NCI-H526 (cell line): Measurements from ENCODE around the gene DCTN4.
"Not testable (repeated sequence)": the region's sequence is repeated elsewhere in the genome, so short reads cannot be mapped to it uniquely, and the experiment has no call there.

Experiments used
- DNase-seq, 2 experiments: peaks; one replicate each; lab custom pipeline; 2025; lab: John Stamatoyannopoulos, UW

The DCTN4 gene

DNA sequence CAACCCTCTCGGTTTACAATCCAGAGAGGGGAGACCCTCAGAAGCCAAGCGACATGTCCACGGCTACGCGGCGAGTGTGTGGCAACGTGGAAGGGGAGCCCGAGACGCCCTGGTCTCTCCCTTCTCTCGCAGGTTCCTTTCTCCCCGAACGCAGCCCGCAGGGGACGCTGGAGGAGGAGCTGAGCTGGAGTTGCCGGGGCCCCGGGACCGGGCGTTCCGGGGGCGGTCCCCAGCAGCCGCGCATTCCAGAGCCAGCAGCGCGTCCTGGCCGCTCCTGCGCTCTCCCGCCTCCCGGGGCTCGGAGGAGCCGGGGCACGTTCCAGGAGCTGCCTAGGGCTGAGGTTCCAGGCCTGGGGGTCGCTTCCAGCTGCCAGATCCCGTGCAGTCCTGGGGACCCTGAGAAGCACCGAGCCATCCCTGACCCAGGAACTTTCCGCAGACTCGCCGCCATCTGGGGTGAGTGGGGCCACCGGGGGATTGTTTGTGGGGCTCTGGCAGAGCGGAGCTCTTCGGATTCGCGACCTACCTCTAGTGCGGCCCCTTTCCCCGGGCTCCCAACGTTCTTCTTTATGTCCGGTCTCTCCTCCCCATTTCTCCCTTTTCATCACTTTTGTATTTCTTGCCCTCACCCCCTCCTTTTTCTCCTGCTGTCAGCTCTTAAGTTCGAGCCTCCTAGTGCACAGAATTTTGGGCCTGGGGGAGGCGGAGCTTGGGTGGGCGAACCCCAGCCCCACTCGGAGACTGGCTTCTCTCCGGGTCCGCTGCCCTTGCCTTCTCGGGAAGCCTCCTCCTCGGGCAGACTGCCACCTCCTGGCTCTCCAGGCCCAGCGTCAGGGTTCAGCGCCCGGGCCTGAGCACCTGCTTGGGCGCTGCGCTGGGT is 19.9 kb upstream of the DCTN4 start, which contains the start of gene SMIM3:
SMIM3 (plus strand) TSS at position 241 of the 880 bp plus-strand sequence. CDS start 16,684 bp downstream, outside the sequence.
- DNase-seq: peak; percentile 22 to 79

DNA sequence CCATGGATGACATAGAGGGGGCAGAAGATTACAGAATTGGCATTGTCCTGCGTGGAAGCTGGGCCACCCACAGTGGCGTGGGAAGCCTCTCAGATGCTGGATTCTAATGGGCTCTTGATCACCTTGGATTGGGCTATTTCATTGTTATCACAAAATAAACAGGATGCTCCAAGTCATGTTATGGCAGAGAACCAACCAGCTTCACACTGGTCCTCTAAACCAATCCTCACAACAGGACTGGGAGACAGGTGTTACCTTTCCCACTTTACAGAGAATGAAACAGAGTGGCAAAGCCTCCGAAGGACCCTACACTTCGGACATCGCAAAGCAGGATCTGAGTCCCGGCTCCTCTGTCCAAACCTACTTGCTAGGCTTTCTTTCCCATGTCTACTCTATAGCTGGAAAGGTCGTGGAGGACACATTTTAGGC is 19.3 kb upstream of the DCTN4 start:
- peak in 1 of 2 experiments; percentile 44 for DNase-seq

- DNase-seq: no peak
These were observed 18.9 kb upstream of the DCTN4 start for GRCh38 chr5:150777685-150778084.

GRCh38 chr5:150774145-150774544 is 15.3 kb upstream of the DCTN4 start:
- DNase-seq: no peak

- DNase-seq: no peak
These were observed 12.4 kb upstream of the DCTN4 start for GRCh38 chr5:150771034-150771795.

GRCh38 chr5:150766251-150766650 is 7.4 kb upstream of the DCTN4 start:
- no peak for DNase-seq

- DNase-seq: no peak
These were observed 7.0 kb upstream of the DCTN4 start for GRCh38 chr5:150765799-150766169.

- no peak for DNase-seq
These were observed 6.4 kb upstream of the DCTN4 start for GRCh38 chr5:150765011-150765798.

DNA sequence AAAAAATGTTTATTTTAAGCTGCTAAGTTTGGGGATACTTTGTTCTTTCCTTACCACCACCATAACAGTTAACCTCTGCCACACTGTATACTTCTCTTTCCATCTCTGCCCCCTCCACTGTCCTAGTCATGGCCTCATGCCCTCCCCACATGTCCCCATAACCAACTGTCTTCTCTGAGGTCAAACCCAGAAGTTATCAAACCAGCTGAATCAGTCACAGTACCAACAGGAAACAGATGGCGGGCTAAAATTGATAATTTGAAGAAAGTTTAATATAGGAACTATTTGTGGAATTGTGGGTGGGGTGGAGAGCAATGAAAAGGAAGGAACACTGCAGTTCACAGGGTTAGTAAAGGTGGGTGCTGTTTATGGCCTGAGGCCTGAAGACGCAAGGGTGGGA is 5.7 kb upstream of the DCTN4 start:
- DNase-seq: no peak

DNA sequence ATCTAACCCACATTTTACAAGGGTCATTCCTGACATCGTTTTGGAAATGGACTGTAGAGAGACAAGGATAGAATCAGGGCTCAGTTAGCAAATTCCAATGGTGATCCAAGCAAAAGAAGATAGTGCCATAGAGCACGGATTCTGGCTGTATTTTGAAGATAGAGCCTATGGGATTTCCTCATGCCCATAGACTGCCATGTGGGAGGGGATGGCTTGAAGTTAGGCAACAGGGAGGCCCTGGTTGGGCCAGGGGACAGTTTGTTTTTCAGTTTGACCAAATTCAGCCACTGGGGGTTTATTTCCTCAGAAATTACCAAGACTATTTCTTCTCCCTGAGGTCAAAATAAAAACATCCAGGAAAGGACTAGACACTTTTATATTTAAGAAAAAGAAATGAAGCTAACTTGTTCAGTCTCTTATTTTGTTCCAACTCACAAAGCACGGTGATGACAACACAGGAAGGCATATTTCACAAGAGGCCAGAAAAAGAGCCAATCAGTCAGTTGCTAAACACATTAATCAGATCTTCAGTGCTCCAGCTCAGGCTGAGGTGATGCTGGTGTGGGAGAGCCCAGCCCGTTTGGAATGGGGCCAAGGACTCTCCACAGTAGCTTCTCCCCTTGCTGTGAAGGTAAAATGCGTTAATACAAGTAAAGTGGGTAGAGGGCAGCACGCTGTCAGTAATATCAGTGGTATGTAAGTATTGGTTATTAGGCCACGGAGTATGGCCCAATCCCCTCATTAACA is 4.4 kb upstream of the DCTN4 start:
- DNase-seq: no peak

GRCh38 chr5:150762211-150762610 is 3.4 kb upstream of the DCTN4 start:
- no peak for DNase-seq

DNA sequence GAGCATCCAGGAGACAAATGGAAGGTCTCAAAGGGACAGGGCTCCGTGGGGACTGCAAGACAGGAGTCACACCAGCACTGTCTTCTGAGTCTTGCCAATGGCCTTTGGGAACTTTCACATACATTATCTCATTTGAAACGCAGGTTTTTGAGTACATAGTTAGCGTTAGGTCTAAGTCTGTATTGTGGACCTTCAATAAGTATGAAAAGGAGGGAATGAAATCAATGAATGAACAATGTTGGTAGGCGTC is 442 bp upstream of the DCTN4 start:
- DNase-seq: no peak

- peak in 1 of 2 experiments; percentile 59 for DNase-seq
These were observed 650 bp downstream of the DCTN4 start for GRCh38 chr5:150758203-150758530.

DNA sequence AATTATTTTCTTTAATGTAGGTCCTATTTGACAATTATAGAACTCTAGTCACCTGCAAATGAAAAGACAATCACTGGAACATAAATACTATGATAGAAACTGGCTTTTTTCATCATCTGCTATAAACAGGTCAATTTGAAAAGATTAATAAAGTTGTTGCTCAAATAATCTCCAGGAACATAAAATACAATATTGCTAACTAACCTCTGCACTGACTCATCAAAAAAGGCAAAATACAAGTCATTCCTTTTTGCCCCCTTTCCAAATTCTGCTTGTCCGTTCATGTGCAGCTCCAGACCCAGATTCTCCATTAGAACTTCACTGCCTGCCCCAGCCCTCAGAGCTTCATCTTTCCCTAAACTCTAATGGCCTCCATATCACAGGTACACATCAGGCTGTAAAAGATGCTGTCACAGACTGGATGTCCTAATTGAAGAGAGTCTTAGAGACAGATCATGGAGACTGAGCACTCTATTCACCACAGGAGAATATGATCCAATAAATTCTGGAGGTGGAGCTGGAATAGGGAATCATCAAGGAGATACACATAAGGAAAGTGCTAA is 1.6 kb downstream of the DCTN4 start:
- no peak for DNase-seq

DNA sequence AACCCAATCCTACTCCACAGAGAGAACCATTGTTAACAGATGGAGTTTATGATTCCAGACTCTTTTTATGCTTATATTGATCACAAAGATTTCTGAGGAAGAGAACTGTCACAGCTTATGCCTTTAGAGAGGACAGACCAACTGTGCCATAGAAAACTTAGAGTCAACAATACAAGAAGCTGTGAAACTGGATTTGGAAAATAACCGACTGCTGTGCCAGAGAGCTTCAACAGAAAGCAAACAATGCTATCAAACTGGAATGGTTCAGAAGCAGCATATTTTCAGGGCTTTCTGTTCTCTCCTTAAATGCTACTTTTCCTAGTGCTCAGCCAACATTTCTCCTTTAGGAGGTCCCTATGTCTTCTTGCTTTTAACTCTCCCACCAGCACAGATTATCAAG is 5.0 kb downstream of the DCTN4 start:
- DNase-seq: no peak

DNA sequence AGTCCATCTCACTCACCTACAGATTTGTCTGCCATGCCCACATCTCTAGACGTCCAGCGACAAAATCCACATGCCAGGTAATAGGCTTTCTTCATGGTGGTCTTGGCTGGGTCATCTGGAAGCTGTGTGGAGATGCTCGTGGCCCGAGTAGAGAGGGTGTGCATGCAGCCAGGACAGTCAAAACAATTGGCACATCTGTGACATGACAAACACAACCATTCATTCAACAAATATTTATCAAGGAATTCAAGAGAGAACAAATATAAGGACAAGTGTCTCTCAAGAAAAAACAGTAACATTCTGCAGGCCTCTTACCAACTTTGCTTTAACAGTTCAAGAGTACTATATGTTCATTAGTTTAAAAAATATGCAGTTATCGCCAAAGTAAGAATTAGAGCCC is 5.4 kb downstream of the DCTN4 start:
- DNase-seq: no peak

DNA sequence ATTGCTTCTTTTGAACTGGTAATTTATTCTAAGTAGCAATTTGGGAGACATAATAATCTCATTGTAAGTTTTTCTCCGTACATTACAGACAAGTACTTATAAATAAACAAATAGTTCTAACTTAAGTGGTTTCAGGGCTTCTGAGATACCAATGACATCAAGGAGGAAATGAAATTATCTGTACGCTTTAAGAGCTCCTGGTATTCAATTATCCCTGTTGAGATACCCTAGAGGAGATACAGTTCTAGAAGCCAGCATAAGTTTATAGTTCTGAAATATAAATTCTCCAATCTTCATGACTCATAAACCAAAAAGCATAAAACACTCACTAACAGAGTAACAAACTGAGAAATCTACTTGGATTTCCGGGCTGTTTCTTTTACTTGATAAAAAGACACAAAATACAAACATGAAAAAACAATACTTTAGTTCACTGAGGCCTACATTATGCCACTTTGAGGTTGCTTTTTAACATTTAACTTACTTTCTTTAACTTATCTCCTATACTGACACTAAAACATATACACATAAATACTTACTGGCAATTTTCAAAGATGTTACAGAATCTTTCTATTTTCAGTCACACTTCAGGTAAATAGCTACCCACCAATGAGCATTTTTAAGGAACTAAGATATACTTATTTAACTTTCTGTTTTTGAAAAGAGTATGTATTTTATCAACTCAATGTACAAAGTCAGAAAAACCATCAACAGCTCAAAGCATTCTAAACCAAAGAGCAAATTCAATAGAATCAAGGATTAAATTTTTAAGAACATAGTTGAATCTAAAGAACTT is 7.5 kb downstream of the DCTN4 start:
- no peak for DNase-seq

- DNase-seq: no peak
These were observed 8.3 kb downstream of the DCTN4 start for GRCh38 chr5:150750469-150750868.

GRCh38 chr5:150743142-150743488 is 15.7 kb downstream of the DCTN4 start:
- not testable (repeated sequence) for DNase-seq

DNA sequence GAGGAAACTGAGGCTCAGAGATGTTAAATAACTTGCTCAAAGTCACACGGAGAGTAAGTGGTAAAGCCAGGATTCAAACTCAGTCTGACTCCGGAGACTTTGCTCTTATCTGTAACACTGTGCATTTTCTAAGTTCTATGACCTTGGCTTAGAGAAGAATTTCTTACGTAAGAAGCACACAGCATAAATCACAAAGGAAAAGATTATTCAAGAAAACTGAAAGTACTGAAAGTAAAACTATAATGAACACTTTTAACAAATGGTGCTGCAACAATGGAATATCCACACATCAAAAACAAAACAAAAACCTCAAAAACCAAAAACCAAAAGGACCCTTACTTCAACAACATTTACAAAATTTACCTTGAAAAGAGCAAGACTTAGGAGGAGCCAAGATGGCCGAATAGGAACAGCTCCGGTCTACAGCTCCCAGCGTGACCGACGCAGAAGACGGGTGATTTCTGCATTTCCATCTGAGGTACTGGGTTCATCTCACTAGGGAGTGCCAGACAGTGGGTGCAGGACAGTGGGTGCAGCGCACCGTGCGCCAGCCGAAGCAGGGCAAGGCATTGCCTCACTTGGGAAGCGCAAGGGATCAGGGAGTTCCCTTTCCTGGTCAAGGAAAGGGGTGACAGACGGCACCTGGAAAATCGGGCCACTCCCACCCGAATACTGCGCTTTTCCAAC is 16.2 kb downstream of the DCTN4 start:
- not testable (repeated sequence) for DNase-seq
